Measurements from ENCODE around the gene PLEKHM3.

DNA sequence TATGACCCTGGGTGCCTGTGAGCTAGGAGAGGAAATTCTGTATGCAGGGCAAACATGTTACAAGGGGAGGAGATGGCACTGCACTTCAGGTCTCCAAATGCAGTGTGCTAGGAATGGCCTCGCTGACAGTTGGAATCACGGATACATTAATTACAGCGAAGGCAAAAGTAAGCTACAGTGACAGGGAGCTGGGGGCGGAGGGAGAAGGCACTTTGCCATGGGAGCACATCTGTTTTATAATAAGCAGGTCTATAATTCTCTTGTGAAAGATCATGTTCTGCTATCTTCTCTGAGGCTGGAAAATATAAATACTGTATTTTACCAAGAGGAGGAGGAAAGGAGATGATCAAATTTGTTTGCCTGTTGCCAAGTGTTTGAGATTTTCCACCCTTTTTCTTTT lies 199.3 kb downstream of the PLEKHM3 start:
- TF ChIP-seq, protein P1, sequence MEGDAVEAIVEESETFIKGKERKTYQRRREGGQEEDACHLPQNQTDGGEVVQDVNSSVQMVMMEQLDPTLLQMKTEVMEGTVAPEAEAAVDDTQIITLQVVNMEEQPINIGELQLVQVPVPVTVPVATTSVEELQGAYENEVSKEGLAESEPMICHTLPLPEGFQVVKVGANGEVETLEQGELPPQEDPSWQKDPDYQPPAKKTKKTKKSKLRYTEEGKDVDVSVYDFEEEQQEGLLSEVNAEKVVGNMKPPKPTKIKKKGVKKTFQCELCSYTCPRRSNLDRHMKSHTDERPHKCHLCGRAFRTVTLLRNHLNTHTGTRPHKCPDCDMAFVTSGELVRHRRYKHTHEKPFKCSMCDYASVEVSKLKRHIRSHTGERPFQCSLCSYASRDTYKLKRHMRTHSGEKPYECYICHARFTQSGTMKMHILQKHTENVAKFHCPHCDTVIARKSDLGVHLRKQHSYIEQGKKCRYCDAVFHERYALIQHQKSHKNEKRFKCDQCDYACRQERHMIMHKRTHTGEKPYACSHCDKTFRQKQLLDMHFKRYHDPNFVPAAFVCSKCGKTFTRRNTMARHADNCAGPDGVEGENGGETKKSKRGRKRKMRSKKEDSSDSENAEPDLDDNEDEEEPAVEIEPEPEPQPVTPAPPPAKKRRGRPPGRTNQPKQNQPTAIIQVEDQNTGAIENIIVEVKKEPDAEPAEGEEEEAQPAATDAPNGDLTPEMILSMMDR (optimal IDR thresholded peaks at IDR 0.05 in 1 of 3, IDR thresholded peaks at IDR 0.05 in 1 of 3, conservative IDR thresholded peaks at IDR 0.05 in 1 of 3; ENCODE audit: extremely low read depth in 1 of 3, insufficient read depth in 2 of 3, low read length in 3 of 3), result no peak
- TF ChIP-seq EZH2 (IDR thresholded peaks at IDR 0.05; ENCODE audit: low read length), result no peak

Measured in keratinocyte (primary cell).